ENCODE data around the gene LGALS3BP.

GRCh38 chr17:78925234-78925633, 54.5 kb downstream of the LGALS3BP start, which contains the start of gene TIMP2:
- peak in 6 of 7 experiments; percentile 9 to 45 (median 20) for TF ChIP-seq CTCF (IDR thresholded peaks at IDR 0.05)
- peak; percentile 40 to 80 (median 74) for TF ChIP-seq POLR2A (IDR thresholded peaks at IDR 0.05)

All from body of pancreas (tissue), 4 donors.